HepG2 (cell line): ENCODE results near the gene CHMP1A. TPM values are rescaled to one million over a fixed set of nuclear protein-coding genes. Genes with fewer than 3 reads are reported as not detected.
A peak's percentile ranks its signal among the peaks of the same experiment; 100 is the strongest.

Source experiments
- ARHGAP35 ChIP-seq: sonication (generic); formaldehyde crosslinking; IDR thresholded peaks from 2 replicates; pipeline ENCODE4 v1.9.0; 2022; ENCODE audit warnings: mild to moderate bottlenecking, inconsistent platforms, moderate library complexity, missing genetic modification reagents, borderline replicate concordance
- BHLHE40 ChIP-seq: IDR thresholded peaks from 2 replicates; pipeline ENCODE4 v1.6.1; 2011; ENCODE audit warnings: low read length, improper control_type of control experiment
- BORCS8-MEF2B ChIP-seq: sonication (generic); formaldehyde crosslinking; IDR thresholded peaks from 2 replicates; pipeline ENCODE4 v1.8.0; 2022; ENCODE audit warnings: mild to moderate bottlenecking, missing genetic modification reagents
- BRF2 ChIP-seq: sonication (generic); formaldehyde crosslinking; IDR thresholded peaks from 2 replicates; pipeline ENCODE4 v1.8.1; 2022; ENCODE audit warnings: mild to moderate bottlenecking, missing genetic modification reagents
- FOSL1 ChIP-seq: sonication (generic); formaldehyde crosslinking; IDR thresholded peaks from 2 replicates; pipeline ENCODE4 v1.9.0; 2021; ENCODE audit warnings: missing genetic modification reagents, borderline replicate concordance
- IRF2 ChIP-seq: IDR thresholded peaks from 2 replicates; pipeline ENCODE4 v1.6.1; 2018; ENCODE audit warnings: missing genetic modification reagents, missing compliant biosample characterization
- KLF16 ChIP-seq, 2 experiments: sonication (generic) in 1 of 2; formaldehyde crosslinking in 1 of 2; IDR thresholded peaks; 2 replicates each; pipeline versions ENCODE4 v1.6.1 to v1.8.0; 2016 to 2023; ENCODE audit warnings: missing genetic modification reagents in 2 of 2, missing compliant biosample characterization in 1 of 2
- MED13 ChIP-seq: sonication (generic); formaldehyde crosslinking; IDR thresholded peaks from 2 replicates; pipeline ENCODE4 v1.5.0; 2020; ENCODE audit warnings: missing genetic modification reagents
- MEIS1 ChIP-seq: sonication (generic); formaldehyde crosslinking; IDR thresholded peaks from 2 replicates; pipeline ENCODE4 v1.9.0; 2021; ENCODE audit warnings: mild to moderate bottlenecking, missing genetic modification reagents, moderate library complexity, borderline replicate concordance
- MTF2 ChIP-seq: sonication (generic); formaldehyde crosslinking; IDR thresholded peaks from 2 replicates; pipeline ENCODE4 v1.5.0; 2020; ENCODE audit warnings: missing genetic modification reagents, borderline replicate concordance
- PAF1 ChIP-seq: IDR thresholded peaks from 2 replicates; pipeline ENCODE4 v1.6.1; 2016; ENCODE audit warnings: missing genetic modification reagents, missing compliant biosample characterization
- RARA ChIP-seq: IDR thresholded peaks from 2 replicates; pipeline ENCODE4 v1.6.1; 2016; ENCODE audit warnings: missing genetic modification reagents, missing compliant biosample characterization
- RBAK ChIP-seq: sonication (generic); formaldehyde crosslinking; IDR thresholded peaks from 2 replicates; pipeline ENCODE4 v1.5.1; 2020; ENCODE audit warnings: mild to moderate bottlenecking, missing genetic modification reagents
- RFXANK ChIP-seq: IDR thresholded peaks from 2 replicates; pipeline ENCODE4 v1.6.1; 2016
- SATB2 ChIP-seq: sonication (generic); formaldehyde crosslinking; IDR thresholded peaks from 2 replicates; pipeline ENCODE4 v1.5.0; 2020; ENCODE audit warnings: missing genetic modification reagents
- SMARCE1 ChIP-seq: fragments of 450-650 bp; IDR thresholded peaks from 2 replicates; pipeline ENCODE4 v1.6.1; 2017; ENCODE audit warnings: borderline replicate concordance
- SP2 ChIP-seq: sonication (generic); formaldehyde crosslinking; IDR thresholded peaks from 2 replicates; pipeline ENCODE4 v1.5.1; 2020; ENCODE audit warnings: mild to moderate bottlenecking, missing genetic modification reagents
- ZBTB3 ChIP-seq: sonication (generic); formaldehyde crosslinking; IDR thresholded peaks from 2 replicates; pipeline ENCODE4 v1.4.0; 2020; ENCODE audit warnings: low read depth, mild to moderate bottlenecking, moderate library complexity, missing genetic modification reagents, borderline replicate concordance
- ZNF143 ChIP-seq: sonication (generic); formaldehyde crosslinking; IDR thresholded peaks from 2 replicates; pipeline ENCODE4 v1.4.0; 2020; ENCODE audit warnings: missing genetic modification reagents
- ZNF234 ChIP-seq: sonication (generic); formaldehyde crosslinking; conservative IDR thresholded peaks from 2 replicates; pipeline ENCODE4 v1.5.1; 2020; ENCODE audit warnings: mild to moderate bottlenecking, missing genetic modification reagents
- ZNF329 ChIP-seq: sonication (generic); formaldehyde crosslinking; IDR thresholded peaks from 2 replicates; pipeline ENCODE4 v1.9.0; 2021; ENCODE audit warnings: low read depth, mild to moderate bottlenecking, missing genetic modification reagents
- ZNF335 ChIP-seq: sonication (generic); formaldehyde crosslinking; IDR thresholded peaks from 2 replicates; pipeline ENCODE4 v1.4.0; 2020; ENCODE audit warnings: missing genetic modification reagents
- ZNF598 ChIP-seq: sonication (generic); formaldehyde crosslinking; IDR thresholded peaks from 2 replicates; pipeline ENCODE4 v1.5.1; 2020; ENCODE audit warnings: mild to moderate bottlenecking, missing genetic modification reagents, borderline replicate concordance
- ZNF792 ChIP-seq: IDR thresholded peaks from 2 replicates; pipeline ENCODE4 v1.6.1; 2016
- ZNF839 ChIP-seq: sonication (generic); formaldehyde crosslinking; IDR thresholded peaks from 2 replicates; pipeline ENCODE4 v1.4.0; 2020; ENCODE audit warnings: missing genetic modification reagents, mild to moderate bottlenecking, borderline replicate concordance
- polyA plus RNA-seq, 8 experiments: library from polyadenylated mRNA; depleted of rRNA in 3 of 8; stranded (reverse) in 7 of 8; unstranded in 1 of 8; fragments of >200 nt; fragmentation: Illumina TruSeq in 4 of 8; extraction: Trizol in 4 of 8; gene quantifications; 2 replicates each; pipeline versions ENCODE4 v1.2.1 to v1.2.3, GENCODE V29; 2011 to 2016; ENCODE audit warnings: low read depth in 4 of 8, missing spikeins in 1 of 8, mixed read lengths in 1 of 8; ENCODE audit not compliant: insufficient read depth in 1 of 8
- total RNA-seq, 5 experiments: library from RNA; depleted of rRNA; stranded (reverse); fragments of >200 nt; fragmentation: Illumina TruSeq; extraction: Trizol; gene quantifications; 2 replicates each; pipeline ENCODE4 v1.2.3, GENCODE V29; 2016; ENCODE audit warnings: low read depth in 1 of 5
- TF ChIP-seq, protein P1 (sequence below): sonication (generic); formaldehyde crosslinking; IDR thresholded peaks from 2 replicates; pipeline ENCODE4 v1.5.1; 2020; ENCODE audit warnings: mild to moderate bottlenecking, missing genetic modification reagents, borderline replicate concordance
- TF ChIP-seq, protein P2 (sequence below): sonication (generic); formaldehyde crosslinking; IDR thresholded peaks from 2 replicates; pipeline ENCODE4 v1.5.0; 2020; ENCODE audit warnings: mild to moderate bottlenecking, missing genetic modification reagents

The CHMP1A gene
- total and polyA plus RNA-seq, 2 of the 13 experiments (the other 11 are each of a cell fraction or from before 2014, with no cell fraction given): 69.4 to 73.3 TPM

DNA sequence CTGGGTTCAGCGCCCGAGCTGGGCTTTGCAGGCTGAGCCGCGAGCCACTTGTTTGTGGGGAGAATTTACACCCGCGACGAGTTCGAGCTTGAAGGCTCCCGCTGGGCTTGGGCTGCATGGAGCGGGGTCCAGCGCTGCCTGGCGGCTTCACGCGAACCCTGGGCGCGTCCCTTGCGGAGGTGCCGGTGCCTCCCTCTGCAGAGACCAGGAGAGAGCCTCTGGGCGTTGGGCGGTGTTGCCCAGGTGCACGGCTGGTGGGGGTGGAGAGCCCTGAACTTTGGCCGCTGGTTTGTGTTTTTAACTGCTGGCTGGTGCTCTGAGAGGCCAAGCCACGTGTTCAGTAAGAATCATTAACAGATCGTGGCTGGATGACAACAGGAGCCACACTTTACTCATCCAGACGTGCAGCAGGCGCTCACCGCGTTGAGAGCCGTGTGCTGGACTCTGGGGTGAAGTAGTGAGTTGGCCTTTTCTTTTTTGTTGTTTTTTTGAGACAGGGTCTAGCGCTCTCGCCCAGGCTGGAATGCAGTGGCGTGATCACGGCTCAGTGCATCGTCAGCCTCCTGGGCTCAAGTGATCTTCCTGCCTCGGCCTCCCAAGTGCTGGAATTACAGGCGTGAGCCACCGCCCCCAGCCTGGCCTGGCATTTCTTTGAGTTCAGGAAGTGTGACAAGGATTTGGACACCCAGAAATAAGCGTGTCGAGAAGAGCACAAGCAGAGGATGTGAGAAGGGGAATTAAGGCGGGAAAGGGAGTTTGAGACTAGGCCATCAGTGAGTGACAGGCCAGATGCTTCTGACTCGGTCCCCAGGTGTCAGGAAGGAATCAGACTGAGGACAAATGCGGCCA lies 29.8 kb upstream of the CHMP1A start (continued):
- peak; percentile 97 for TF ChIP-seq BRF2 (CRISPR knock-in tag)
- TF ChIP-seq SMARCE1: no peak
- peak; percentile 66 for TF ChIP-seq ZNF143 (CRISPR knock-in tag)
- TF ChIP-seq ZNF598 (CRISPR knock-in tag): peak; percentile 99
- peak; percentile 93 for TF ChIP-seq MED13 (CRISPR knock-in tag)
- TF ChIP-seq BHLHE40: peak; percentile 91
- TF ChIP-seq MEIS1: peak; percentile 91; the same call in 1 of the 2 replicates
- peak; percentile 72 to 100; a peak in 2 of 4 replicates for TF ChIP-seq KLF16 (CRISPR knock-in tag; IDR thresholded peaks at IDR 0.05)
- peak; percentile 99 for TF ChIP-seq BORCS8-MEF2B (CRISPR knock-in tag)
- peak; percentile 95; the same call in 1 of the 2 replicates for TF ChIP-seq IRF2 (CRISPR knock-in tag)
- TF ChIP-seq ZNF234: peak; percentile 98
- TF ChIP-seq RARA (CRISPR knock-in tag): peak; percentile 92
- no peak for TF ChIP-seq PAF1 (CRISPR knock-in tag)
- TF ChIP-seq RBAK (CRISPR knock-in tag): peak; percentile 45; the same call in 1 of the 2 replicates
- TF ChIP-seq, protein P1, sequence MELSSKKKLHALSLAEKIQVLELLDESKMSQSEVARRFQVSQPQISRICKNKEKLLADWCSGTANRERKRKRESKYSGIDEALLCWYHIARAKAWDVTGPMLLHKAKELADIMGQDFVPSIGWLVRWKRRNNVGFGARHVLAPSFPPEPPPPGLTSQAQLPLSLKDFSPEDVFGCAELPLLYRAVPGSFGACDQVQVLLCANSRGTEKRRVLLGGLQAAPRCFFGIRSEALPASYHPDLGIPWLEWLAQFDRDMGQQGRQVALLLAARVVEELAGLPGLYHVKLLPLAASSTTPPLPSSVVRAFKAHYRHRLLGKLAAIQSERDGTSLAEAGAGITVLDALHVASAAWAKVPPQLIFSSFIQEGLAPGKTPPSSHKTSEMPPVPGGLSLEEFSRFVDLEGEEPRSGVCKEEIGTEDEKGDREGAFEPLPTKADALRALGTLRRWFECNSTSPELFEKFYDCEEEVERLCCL (CRISPR knock-in tag): peak; percentile 91; the same call in 1 of the 2 replicates
- no peak for TF ChIP-seq RFXANK (CRISPR knock-in tag)
- TF ChIP-seq, protein P2, sequence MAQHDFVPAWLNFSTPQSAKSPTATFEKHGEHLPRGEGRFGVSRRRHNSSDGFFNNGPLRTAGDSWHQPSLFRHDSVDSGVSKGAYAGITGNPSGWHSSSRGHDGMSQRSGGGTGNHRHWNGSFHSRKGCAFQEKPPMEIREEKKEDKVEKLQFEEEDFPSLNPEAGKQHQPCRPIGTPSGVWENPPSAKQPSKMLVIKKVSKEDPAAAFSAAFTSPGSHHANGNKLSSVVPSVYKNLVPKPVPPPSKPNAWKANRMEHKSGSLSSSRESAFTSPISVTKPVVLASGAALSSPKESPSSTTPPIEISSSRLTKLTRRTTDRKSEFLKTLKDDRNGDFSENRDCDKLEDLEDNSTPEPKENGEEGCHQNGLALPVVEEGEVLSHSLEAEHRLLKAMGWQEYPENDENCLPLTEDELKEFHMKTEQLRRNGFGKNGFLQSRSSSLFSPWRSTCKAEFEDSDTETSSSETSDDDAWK: no peak
- peak; percentile 56; the same call in 1 of the 2 replicates for TF ChIP-seq FOSL1 (CRISPR knock-in tag)
- peak; percentile 78 for TF ChIP-seq ZBTB3 (CRISPR knock-in tag)
- peak; percentile 93 for TF ChIP-seq ZNF335 (CRISPR knock-in tag)
- peak; percentile 98 for TF ChIP-seq ZNF792 (CRISPR knock-in tag)
- peak; percentile 93 for TF ChIP-seq ZNF329 (CRISPR knock-in tag)
- peak; percentile 89 for TF ChIP-seq ARHGAP35 (CRISPR knock-in tag)
- 0 out of 2 replicates have a peak, but pooled peaks have one; percentile 25 for TF ChIP-seq SP2 (CRISPR knock-in tag)
- TF ChIP-seq ZNF839 (CRISPR knock-in tag): no peak
- peak; percentile 96 for TF ChIP-seq SATB2 (CRISPR knock-in tag)
- no peak for TF ChIP-seq MTF2 (CRISPR knock-in tag)
